Caco-2 (cell line): ENCODE measurements around the gene OR2AG2. TPM values are rescaled to one million over a fixed set of nuclear protein-coding genes. Genes with fewer than 3 reads are reported as not detected.

Source experiments
- BruUV-seq: library from RNA; stranded (reverse); fragments of 400-500 nt; replicated peaks from 2 replicates; lab custom pipeline; 2021; lab: Mats Ljungman, UMichigan
- CTCF ChIA-PET: fragments of 300-600 bp; sonication (Branson Sonifier 250); formaldehyde crosslinking; loops from one replicate; lab custom pipeline; 2022; ENCODE audit warnings: antibody characterized with exemption; lab: Charles Lee
- POLR2A ChIA-PET: fragments of 300-600 bp; sonication (Branson Sonifier 250); formaldehyde crosslinking; loops from one replicate; lab custom pipeline; 2022; ENCODE audit warnings: antibody characterized with exemption; lab: Charles Lee
- DNase-seq, 2 experiments: peaks; one replicate each; pipeline versions ENCODE4 v3.0.0 to v3.0.0-alpha.2; 2020 to 2022
- H3K27me3 ChIP-seq: replicated peaks from 2 replicates; pipeline ENCODE4 v1.6.0; 2011; ENCODE audit warnings: low read length; ENCODE audit not compliant: control insufficient read depth, insufficient read depth
- H3K36me3 ChIP-seq: 2 replicates; pipeline ENCODE4 v1.5.1; 2011; ENCODE audit warnings: low read length; ENCODE audit not compliant: control insufficient read depth, insufficient read depth
- H3K4me1 ChIP-seq: fragments of 250-450 bp; sonication (Bioruptor Pico); 2 replicates; pipeline ENCODE4 v1.5.1; 2020; ENCODE audit warnings: mild to moderate bottlenecking
- H3K4me3 ChIP-seq: 2 replicates; pipeline ENCODE4 v1.5.1; 2011; ENCODE audit warnings: low read depth, mild to moderate bottlenecking, control low read depth, low read length
- H3K9me3 ChIP-seq: fragments of 250-450 bp; sonication (Bioruptor Pico); 2 replicates; pipeline ENCODE4 v1.5.1; 2020; ENCODE audit warnings: mild to moderate bottlenecking, moderate library complexity
- H3K27ac Mint-ChIP-seq: one replicate; pipeline ENCODE4 v1.8.0; 2022; ENCODE audit warnings: mixed read lengths; ENCODE audit not compliant: unreplicated experiment
- H3K27me3 Mint-ChIP-seq: one replicate; pipeline ENCODE4 v1.8.0; 2022; ENCODE audit warnings: mixed read lengths; ENCODE audit not compliant: insufficient read depth, unreplicated experiment
- H3K36me3 Mint-ChIP-seq: one replicate; pipeline ENCODE4 v1.8.0; 2022; ENCODE audit warnings: mild to moderate bottlenecking, mixed read lengths; ENCODE audit not compliant: insufficient read depth, unreplicated experiment
- H3K4me1 Mint-ChIP-seq: one replicate; pipeline ENCODE4 v1.8.0; 2022; ENCODE audit warnings: low read depth, mixed read lengths; ENCODE audit not compliant: unreplicated experiment
- H3K4me3 Mint-ChIP-seq: one replicate; pipeline ENCODE4 v1.8.0; 2022; ENCODE audit warnings: mild to moderate bottlenecking, moderate library complexity, mixed read lengths; ENCODE audit not compliant: unreplicated experiment
- H3K9me3 Mint-ChIP-seq: one replicate; pipeline ENCODE4 v1.8.0; 2022; ENCODE audit warnings: mixed read lengths; ENCODE audit not compliant: unreplicated experiment
- intact Hi-C: fragments of 100-400 bp; cut with micrococcal nuclease; formaldehyde crosslinking; loops from one replicate; pipeline ENCODE4 v1.10.0; 2022; ENCODE audit not compliant: unreplicated experiment
- total RNA-seq: library from RNA; stranded (reverse); gene quantifications from 2 replicates; pipeline ENCODE4 v1.2.3, GENCODE V29; 2022
- TF ChIP-seq, protein P1 (sequence below), 2 experiments: fragments of 200-600 bp in 1 of 2; IDR thresholded peaks; 1 replicate in 1 of 2; 2 replicates in 1 of 2; pipeline versions ENCODE4 v1.5.1 to v1.8.0; 2011 to 2022; ENCODE audit warnings: antibody characterized with exemption in 1 of 2, control low read depth in 1 of 2, inconsistent platforms in 1 of 2, low read depth in 1 of 2, low read length in 1 of 2, mild to moderate bottlenecking in 1 of 2, moderate library complexity in 1 of 2; ENCODE audit not compliant: insufficient read depth in 1 of 2, severe bottlenecking in 1 of 2, unreplicated experiment in 1 of 2

OR2AG2 gene
- total RNA-seq, 1 experiment from 2014 or later = not detected

- TF ChIP-seq, protein P1, sequence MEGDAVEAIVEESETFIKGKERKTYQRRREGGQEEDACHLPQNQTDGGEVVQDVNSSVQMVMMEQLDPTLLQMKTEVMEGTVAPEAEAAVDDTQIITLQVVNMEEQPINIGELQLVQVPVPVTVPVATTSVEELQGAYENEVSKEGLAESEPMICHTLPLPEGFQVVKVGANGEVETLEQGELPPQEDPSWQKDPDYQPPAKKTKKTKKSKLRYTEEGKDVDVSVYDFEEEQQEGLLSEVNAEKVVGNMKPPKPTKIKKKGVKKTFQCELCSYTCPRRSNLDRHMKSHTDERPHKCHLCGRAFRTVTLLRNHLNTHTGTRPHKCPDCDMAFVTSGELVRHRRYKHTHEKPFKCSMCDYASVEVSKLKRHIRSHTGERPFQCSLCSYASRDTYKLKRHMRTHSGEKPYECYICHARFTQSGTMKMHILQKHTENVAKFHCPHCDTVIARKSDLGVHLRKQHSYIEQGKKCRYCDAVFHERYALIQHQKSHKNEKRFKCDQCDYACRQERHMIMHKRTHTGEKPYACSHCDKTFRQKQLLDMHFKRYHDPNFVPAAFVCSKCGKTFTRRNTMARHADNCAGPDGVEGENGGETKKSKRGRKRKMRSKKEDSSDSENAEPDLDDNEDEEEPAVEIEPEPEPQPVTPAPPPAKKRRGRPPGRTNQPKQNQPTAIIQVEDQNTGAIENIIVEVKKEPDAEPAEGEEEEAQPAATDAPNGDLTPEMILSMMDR (IDR thresholded peaks at IDR 0.05; ENCODE audit: insufficient read depth in 1 of 2, low read depth in 1 of 2, low read length in 1 of 2, severe bottlenecking in 1 of 2, unreplicated experiment in 1 of 2) = no peak
- no peaks in the 10 kb centered on the region for H3K36me3 Mint-ChIP-seq
- no peak overlapping the region for H3K27ac Mint-ChIP-seq
- no peaks in the 10 kb centered on the region for H3K9me3 Mint-ChIP-seq
- BruUV-seq = no TSS peak
- Histone ChIP-seq H3K36me3 (no peaks in the 10 kb centered on the region), H3K9me3 (no peaks in the 10 kb centered on the region), H3K4me3 (no peak overlapping the region), H3K27me3 (no peaks in the 10 kb centered on the region), H3K4me1 (no peaks in the 10 kb centered on the region)
- intact Hi-C loops = loop anchor here (1.0 kb wide), 1 partner anchor 19 kb away; no protein-coding TSS in a partner anchor
- POLR2A ChIA-PET = no interaction called here
- H3K27me3 Mint-ChIP-seq = peaks cover 22% of the 10 kb centered on the region
- H3K4me1 Mint-ChIP-seq = no peaks in the 10 kb centered on the region
- CTCF ChIA-PET = no interaction called here
- no peak for DNase-seq
- no peak overlapping the region for H3K4me3 Mint-ChIP-seq
Observed at GRCh38 chr11:6738590-6738989, 33.2 kb downstream of the OR2AG2 start.

DNA sequence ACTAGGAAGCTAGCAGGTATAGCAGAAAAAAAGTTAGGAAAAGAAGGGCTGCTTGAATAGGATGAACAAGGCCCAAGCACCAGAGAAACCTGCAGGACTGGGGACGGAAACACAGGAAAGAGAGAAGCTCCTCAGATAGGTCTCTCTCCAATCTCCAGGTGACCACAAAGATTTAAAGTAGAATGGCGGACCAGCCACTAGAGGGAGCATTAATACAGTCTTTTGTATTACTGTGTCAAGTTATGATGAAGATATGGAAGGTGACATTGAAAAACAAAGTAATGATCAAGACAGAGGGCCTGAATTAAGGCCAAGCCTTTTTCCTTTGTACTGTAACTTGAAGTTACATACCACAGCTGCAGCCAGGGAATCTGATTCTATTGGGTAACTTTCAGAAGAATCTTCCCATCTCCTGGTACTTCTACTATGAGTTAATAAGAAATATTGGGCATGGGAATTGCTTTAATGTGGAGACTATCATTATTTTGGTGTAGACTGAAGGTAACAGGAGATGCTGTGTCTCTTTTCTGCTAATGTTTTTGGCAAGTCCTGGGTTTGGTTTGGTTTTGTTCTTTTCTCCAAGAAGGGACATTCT, 33.8 kb downstream of the OR2AG2 start:
- no peaks in the 10 kb centered on the region for H3K36me3 Mint-ChIP-seq
- Histone ChIP-seq H3K4me1 (no peaks in the 10 kb centered on the region), H3K27me3 (no peaks in the 10 kb centered on the region), H3K36me3 (no peaks in the 10 kb centered on the region), H3K9me3 (no peaks in the 10 kb centered on the region), H3K4me3 (no peak overlapping the region)
- DNase-seq = peak; percentile 53 to 64
- H3K9me3 Mint-ChIP-seq = no peaks in the 10 kb centered on the region
- H3K4me1 Mint-ChIP-seq = no peaks in the 10 kb centered on the region
- peaks cover 22% of the 10 kb centered on the region for H3K27me3 Mint-ChIP-seq
- CTCF ChIA-PET = interaction anchor here (0.5 to 1.6 kb wide), 10 partner anchors 9 to 1233 kb away, joined by 3 to 14 read pairs (median 4); no protein-coding TSS in a partner anchor
- POLR2A ChIA-PET = no interaction called here
- intact Hi-C loops = loop anchor here (1.0 kb wide), 1 partner anchor 19 kb away; no protein-coding TSS in a partner anchor
- no TSS peak for BruUV-seq
- H3K4me3 Mint-ChIP-seq = no peak overlapping the region
- TF ChIP-seq, protein P1 (IDR thresholded peaks at IDR 0.05; ENCODE audit: insufficient read depth in 1 of 2, low read depth in 1 of 2, low read length in 1 of 2, severe bottlenecking in 1 of 2, unreplicated experiment in 1 of 2) = peak; percentile 62 to 71
- H3K27ac Mint-ChIP-seq = no peak overlapping the region

DNA sequence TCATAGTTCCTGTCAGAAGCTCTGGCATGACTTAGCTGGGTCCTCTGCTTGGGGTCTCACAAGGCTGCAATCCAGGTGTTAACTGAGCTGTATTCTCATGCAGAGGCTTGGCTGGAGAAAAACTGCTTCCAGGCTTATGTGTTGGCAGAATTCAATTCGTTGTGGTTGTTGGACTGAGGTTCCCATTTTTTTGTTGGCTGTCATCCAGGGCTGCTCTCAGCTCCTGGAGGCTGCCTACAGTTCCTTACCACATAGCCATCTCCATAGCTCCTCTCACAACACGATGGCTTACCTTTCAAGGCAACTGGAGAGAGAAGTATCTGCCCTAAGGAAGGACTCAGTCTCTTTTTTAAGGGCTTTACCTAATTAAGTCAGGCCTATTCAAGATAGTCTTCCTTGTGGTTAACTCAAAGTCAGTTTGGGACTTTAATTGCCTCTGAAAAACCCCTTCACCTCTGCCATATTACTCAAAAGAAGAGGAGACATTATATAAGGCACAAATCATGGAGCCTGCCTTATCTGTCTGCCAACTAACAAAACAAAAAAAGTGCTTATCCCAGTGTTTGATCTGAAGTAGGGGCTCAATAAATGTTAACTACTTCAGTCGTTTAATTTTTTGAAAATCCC, 35.2 kb downstream of the OR2AG2 start:
- TF ChIP-seq, protein P1 (IDR thresholded peaks at IDR 0.05; ENCODE audit: insufficient read depth in 1 of 2, low read depth in 1 of 2, low read length in 1 of 2, severe bottlenecking in 1 of 2, unreplicated experiment in 1 of 2) = no peak
- CTCF ChIA-PET = interaction anchor here (1.6 kb wide), 1 partner anchor 21 kb away, joined by 14 read pairs; no protein-coding TSS in a partner anchor

More for the DNA sequence above, 35.2 kb downstream of the OR2AG2 start:
- no TSS peak for BruUV-seq
- H3K27me3 Mint-ChIP-seq = peaks cover 18% of the 10 kb centered on the region
- H3K4me1 ChIP-seq = no peaks in the 10 kb centered on the region
- H3K4me1 Mint-ChIP-seq = no peaks in the 10 kb centered on the region
- H3K27ac Mint-ChIP-seq = no peak overlapping the region
- POLR2A ChIA-PET = no interaction called here
- no peaks in the 10 kb centered on the region for H3K36me3 ChIP-seq
- H3K36me3 Mint-ChIP-seq = no peaks in the 10 kb centered on the region
- no peak overlapping the region for H3K4me3 Mint-ChIP-seq
- H3K27me3 ChIP-seq = no peaks in the 10 kb centered on the region
- H3K9me3 ChIP-seq = no peaks in the 10 kb centered on the region
- no peak for DNase-seq
- H3K9me3 Mint-ChIP-seq = no peaks in the 10 kb centered on the region
- H3K4me3 ChIP-seq = no peak overlapping the region
- intact Hi-C loops = no loop called here
